Panc1 (cell line): Measurements from ENCODE around the gene OR56B1. TPM values are rescaled to one million over a fixed set of nuclear protein-coding genes. Genes with fewer than 3 reads are reported as not detected.

Experiments used
- ATAC-seq: fragments of 200-7000 bp; cut with Tn5 transposase; 2 replicates; pipeline ENCODE4 v1.9.1; 2020; ENCODE audit warnings: mild to moderate bottlenecking, moderate library complexity
- BruUV-seq: library from RNA; stranded (reverse); fragments of 400-500 nt; replicated peaks from 2 replicates; lab custom pipeline; 2021; lab: Mats Ljungman, UMichigan
- CTCF ChIA-PET: fragments of 300-600 bp; sonication (Branson Sonifier 250); formaldehyde crosslinking; loops from one replicate; lab custom pipeline; 2022; ENCODE audit warnings: antibody characterized with exemption; lab: Charles Lee
- POLR2A ChIA-PET: fragments of 300-600 bp; sonication (Branson Sonifier 250); formaldehyde crosslinking; loops from one replicate; lab custom pipeline; 2022; ENCODE audit warnings: antibody characterized with exemption; lab: Charles Lee
- DNase-seq: peaks from one replicate; pipeline ENCODE4 v3.0.0-alpha.2; 2010; ENCODE audit warnings: low read depth, low spot score
- H3K27ac ChIP-seq: 2 replicates; pipeline ENCODE4 v1.5.1; 2011; ENCODE audit warnings: mild to moderate bottlenecking, low read length, inconsistent platforms
- H3K27me3 ChIP-seq: fragments of 200-500 bp; sonication (Bioruptor generic); 2 replicates; pipeline ENCODE4 v1.6.0; 2014; ENCODE audit warnings: low read length, inconsistent platforms; ENCODE audit not compliant: control insufficient read depth, insufficient read depth
- H3K36me3 ChIP-seq: fragments of 200-500 bp; sonication (Bioruptor generic); 2 replicates; pipeline ENCODE4 v1.5.1; 2014; ENCODE audit warnings: inconsistent platforms, mild to moderate bottlenecking, low read length, moderate library complexity; ENCODE audit not compliant: control insufficient read depth, insufficient read depth
- H3K4me1 ChIP-seq: 2 replicates; pipeline ENCODE4 v1.5.1; 2011; ENCODE audit warnings: inconsistent platforms, mild to moderate bottlenecking, low read length, moderate library complexity; ENCODE audit not compliant: control insufficient read depth, insufficient read depth
- H3K4me3 ChIP-seq, 2 experiments: 2 replicates each; pipeline ENCODE4 v1.5.1; 2011 to 2012; ENCODE audit warnings: low read depth in 2 of 2, low read length in 2 of 2, mild to moderate bottlenecking in 2 of 2, inconsistent platforms in 1 of 2, moderate library complexity in 1 of 2
- H3K9me3 ChIP-seq: fragments of 200-500 bp; sonication (Bioruptor generic); 2 replicates; pipeline ENCODE4 v1.5.1; 2014; ENCODE audit warnings: low read depth, mild to moderate bottlenecking, inconsistent platforms, low read length, moderate library complexity; ENCODE audit not compliant: control insufficient read depth, insufficient read depth
- CTCF ChIP-seq: fragments of 450-650 bp; IDR thresholded peaks from 2 replicates; pipeline ENCODE4 v1.5.1; 2017; ENCODE audit warnings: mild to moderate bottlenecking
- POLR2AphosphoS5 ChIP-seq: IDR thresholded peaks from 2 replicates; pipeline ENCODE4 v1.6.1; 2012; ENCODE audit warnings: mild to moderate bottlenecking, low read depth, low read length, moderate library complexity
- SIN3A ChIP-seq: IDR thresholded peaks from 2 replicates; pipeline ENCODE4 v1.6.1; 2012; ENCODE audit warnings: low read depth, mild to moderate bottlenecking, low read length, moderate library complexity, borderline replicate concordance; ENCODE audit not compliant: insufficient read depth
- TCF7L2 ChIP-seq: IDR thresholded peaks from 2 replicates; pipeline ENCODE4 v1.6.1; 2011; ENCODE audit warnings: mild to moderate bottlenecking, low read depth, low read length, inconsistent platforms
- in situ Hi-C: cut with HindIII; loops from 2 replicates; pipeline ENCODE4 v1.10.0; 2016; ENCODE audit warnings: low sequenced_read_pairs, low pct_unique_long_range_greater_than_20kb
- intact Hi-C: fragments of 100-400 bp; cut with micrococcal nuclease; formaldehyde crosslinking; loops from one replicate; pipeline ENCODE4 v1.10.0; 2022; ENCODE audit not compliant: unreplicated experiment
- total RNA-seq: library from RNA; stranded (reverse); gene quantifications from one replicate; pipeline ENCODE4 v1.2.1, GENCODE V29; 2021; ENCODE audit not compliant: unreplicated experiment
- TF ChIP-seq, protein P1 (sequence below), 2 experiments: IDR thresholded peaks; 2 replicates each; pipeline ENCODE4 v1.6.1; 2011 to 2012; ENCODE audit warnings: low read depth in 2 of 2, control low read depth in 1 of 2, low read length in 1 of 2, mild to moderate bottlenecking in 1 of 2, moderate library complexity in 1 of 2; ENCODE audit not compliant: insufficient read depth in 1 of 2

The OR56B1 gene
- total RNA-seq, 1 experiment from 2014 or later, result not detected

DNA sequence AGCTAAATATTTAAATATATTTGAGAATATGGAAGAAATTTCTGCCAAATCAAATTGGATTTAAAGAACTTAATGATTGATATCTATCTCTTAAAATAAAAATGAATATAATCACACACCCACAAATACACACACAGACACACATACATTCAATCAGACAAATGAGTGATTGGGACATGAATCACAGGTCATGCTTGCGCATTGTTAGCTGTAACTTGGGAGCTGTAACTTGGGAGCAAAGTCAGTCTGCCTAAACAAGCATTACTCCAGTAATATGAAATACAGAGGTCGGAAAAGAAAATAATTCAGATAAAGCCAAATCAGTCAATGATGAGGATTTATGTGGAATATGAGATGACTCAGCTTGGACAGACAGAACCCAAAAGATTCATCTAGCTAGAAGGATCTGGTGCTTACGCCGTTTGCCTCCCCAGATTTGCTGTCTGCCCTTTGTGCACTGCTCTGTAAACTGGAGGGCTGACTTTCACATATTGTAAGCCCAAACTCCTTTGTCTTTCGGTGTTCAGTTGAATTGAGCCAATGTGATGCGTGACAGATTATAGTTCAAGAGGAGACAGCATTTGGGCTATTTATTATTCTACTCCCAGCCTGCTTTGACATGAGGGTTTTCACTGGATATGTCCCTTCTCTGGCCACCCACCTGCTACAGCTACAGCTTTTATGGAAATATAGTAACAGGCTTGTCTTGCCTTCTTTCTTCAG lies 1.6 kb downstream of the OR56B1 start:
- no TSS peak for BruUV-seq
- ChIA-PET CTCF (no interaction called here), POLR2A (interaction anchor here (0.6 kb wide), 1 partner anchor 154 kb away, joined by 3 read pairs; no protein-coding TSS in a partner anchor)
- Histone ChIP-seq H3K27me3 (peaks cover 4% of the 10 kb centered on the region; the same call in 1 of the 2 replicates), H3K27ac (no peak overlapping the region), H3K9me3 (no peaks in the 10 kb centered on the region), H3K4me3 (no peak overlapping the region), H3K36me3 (no peaks in the 10 kb centered on the region), H3K4me1 (no peaks in the 10 kb centered on the region)
- intact Hi-C loops, result no loop called here
- in situ Hi-C loops, result no loop called here
- no peak for TF ChIP-seq POLR2AphosphoS5
- TF ChIP-seq, protein P1, sequence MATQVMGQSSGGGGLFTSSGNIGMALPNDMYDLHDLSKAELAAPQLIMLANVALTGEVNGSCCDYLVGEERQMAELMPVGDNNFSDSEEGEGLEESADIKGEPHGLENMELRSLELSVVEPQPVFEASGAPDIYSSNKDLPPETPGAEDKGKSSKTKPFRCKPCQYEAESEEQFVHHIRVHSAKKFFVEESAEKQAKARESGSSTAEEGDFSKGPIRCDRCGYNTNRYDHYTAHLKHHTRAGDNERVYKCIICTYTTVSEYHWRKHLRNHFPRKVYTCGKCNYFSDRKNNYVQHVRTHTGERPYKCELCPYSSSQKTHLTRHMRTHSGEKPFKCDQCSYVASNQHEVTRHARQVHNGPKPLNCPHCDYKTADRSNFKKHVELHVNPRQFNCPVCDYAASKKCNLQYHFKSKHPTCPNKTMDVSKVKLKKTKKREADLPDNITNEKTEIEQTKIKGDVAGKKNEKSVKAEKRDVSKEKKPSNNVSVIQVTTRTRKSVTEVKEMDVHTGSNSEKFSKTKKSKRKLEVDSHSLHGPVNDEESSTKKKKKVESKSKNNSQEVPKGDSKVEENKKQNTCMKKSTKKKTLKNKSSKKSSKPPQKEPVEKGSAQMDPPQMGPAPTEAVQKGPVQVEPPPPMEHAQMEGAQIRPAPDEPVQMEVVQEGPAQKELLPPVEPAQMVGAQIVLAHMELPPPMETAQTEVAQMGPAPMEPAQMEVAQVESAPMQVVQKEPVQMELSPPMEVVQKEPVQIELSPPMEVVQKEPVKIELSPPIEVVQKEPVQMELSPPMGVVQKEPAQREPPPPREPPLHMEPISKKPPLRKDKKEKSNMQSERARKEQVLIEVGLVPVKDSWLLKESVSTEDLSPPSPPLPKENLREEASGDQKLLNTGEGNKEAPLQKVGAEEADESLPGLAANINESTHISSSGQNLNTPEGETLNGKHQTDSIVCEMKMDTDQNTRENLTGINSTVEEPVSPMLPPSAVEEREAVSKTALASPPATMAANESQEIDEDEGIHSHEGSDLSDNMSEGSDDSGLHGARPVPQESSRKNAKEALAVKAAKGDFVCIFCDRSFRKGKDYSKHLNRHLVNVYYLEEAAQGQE (IDR thresholded peaks at IDR 0.05; ENCODE audit: insufficient read depth in 1 of 2, low read depth in 2 of 2, low read length in 1 of 2), result no peak
- no peak for TF ChIP-seq CTCF
- TF ChIP-seq SIN3A, result no peak
- no peak for TF ChIP-seq TCF7L2
- ATAC-seq (no peak), DNase-seq (no peak)

GRCh38 chr11:5738431-5738830 lies 2.2 kb downstream of the OR56B1 start:
- in situ Hi-C loops, result no loop called here
- Histone ChIP-seq H3K36me3 (no peaks in the 10 kb centered on the region), H3K4me3 (no peak overlapping the region), H3K27ac (no peak overlapping the region), H3K27me3 (peaks cover 4% of the 10 kb centered on the region; the same call in 1 of the 2 replicates), H3K4me1 (no peaks in the 10 kb centered on the region), H3K9me3 (no peaks in the 10 kb centered on the region)
- no peak for DNase-seq
- intact Hi-C loops, result no loop called here
- POLR2A ChIA-PET, result no interaction called here
- ATAC-seq, result no peak
- BruUV-seq, result no TSS peak
- CTCF ChIA-PET, result no interaction called here
- TF ChIP-seq POLR2AphosphoS5 (no peak), SIN3A (no peak), CTCF (no peak), TCF7L2 (no peak)
- TF ChIP-seq, protein P1 (IDR thresholded peaks at IDR 0.05; ENCODE audit: insufficient read depth in 1 of 2, low read depth in 2 of 2, low read length in 1 of 2), result no peak
